ENCODE measurements around the gene IL17REL. TPM values are rescaled to one million over a fixed set of nuclear protein-coding genes. Genes with fewer than 3 reads are reported as not detected.

The IL17REL gene
- total and polyA plus RNA-seq, 2 of the 13 experiments (the other 11 are each of a cell fraction or from before 2014, with no cell fraction given), result not detected

DNA sequence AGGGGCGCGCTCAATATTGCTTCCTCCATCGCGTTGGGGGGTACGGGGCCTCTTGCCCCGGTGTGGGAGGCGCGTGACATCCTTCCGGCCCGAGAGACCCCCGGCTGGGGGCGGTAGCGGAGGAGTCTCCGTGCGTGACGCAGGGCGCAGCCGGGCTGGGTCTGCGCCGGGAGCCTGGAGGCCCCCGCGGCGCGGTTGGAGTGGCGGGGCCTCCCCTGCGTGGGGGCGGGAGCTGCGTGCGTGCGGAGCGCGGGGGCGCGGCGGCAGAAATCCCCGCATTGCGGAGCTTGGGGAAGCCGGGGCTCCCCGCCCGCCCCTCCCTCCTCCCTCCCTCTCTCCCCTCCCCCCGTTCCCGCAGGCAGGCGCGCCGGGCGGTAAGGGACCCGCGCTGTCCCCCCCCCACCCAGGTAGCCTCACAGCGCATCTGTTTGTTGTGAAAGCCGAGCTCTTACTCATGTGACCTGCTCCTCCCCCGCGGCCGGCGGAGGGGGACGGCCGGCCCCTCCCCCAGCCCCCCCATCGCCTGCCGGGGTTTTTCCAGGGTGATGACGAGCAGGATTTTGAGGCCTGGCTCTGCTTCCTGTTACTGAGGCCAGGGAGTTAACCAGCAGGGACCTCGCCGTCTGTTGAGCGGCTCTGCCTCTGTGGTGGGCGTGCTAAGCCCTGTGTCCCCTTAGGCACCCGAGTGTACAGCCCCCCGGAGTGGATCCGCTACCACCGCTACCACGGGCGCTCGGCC lies 50.4 kb downstream of the IL17REL start (continued):
- no peak for TF ChIP-seq MBD4 (IDR thresholded peaks at IDR 0.05; ENCODE audit: borderline replicate concordance, low read length)
- TF ChIP-seq, protein P1, sequence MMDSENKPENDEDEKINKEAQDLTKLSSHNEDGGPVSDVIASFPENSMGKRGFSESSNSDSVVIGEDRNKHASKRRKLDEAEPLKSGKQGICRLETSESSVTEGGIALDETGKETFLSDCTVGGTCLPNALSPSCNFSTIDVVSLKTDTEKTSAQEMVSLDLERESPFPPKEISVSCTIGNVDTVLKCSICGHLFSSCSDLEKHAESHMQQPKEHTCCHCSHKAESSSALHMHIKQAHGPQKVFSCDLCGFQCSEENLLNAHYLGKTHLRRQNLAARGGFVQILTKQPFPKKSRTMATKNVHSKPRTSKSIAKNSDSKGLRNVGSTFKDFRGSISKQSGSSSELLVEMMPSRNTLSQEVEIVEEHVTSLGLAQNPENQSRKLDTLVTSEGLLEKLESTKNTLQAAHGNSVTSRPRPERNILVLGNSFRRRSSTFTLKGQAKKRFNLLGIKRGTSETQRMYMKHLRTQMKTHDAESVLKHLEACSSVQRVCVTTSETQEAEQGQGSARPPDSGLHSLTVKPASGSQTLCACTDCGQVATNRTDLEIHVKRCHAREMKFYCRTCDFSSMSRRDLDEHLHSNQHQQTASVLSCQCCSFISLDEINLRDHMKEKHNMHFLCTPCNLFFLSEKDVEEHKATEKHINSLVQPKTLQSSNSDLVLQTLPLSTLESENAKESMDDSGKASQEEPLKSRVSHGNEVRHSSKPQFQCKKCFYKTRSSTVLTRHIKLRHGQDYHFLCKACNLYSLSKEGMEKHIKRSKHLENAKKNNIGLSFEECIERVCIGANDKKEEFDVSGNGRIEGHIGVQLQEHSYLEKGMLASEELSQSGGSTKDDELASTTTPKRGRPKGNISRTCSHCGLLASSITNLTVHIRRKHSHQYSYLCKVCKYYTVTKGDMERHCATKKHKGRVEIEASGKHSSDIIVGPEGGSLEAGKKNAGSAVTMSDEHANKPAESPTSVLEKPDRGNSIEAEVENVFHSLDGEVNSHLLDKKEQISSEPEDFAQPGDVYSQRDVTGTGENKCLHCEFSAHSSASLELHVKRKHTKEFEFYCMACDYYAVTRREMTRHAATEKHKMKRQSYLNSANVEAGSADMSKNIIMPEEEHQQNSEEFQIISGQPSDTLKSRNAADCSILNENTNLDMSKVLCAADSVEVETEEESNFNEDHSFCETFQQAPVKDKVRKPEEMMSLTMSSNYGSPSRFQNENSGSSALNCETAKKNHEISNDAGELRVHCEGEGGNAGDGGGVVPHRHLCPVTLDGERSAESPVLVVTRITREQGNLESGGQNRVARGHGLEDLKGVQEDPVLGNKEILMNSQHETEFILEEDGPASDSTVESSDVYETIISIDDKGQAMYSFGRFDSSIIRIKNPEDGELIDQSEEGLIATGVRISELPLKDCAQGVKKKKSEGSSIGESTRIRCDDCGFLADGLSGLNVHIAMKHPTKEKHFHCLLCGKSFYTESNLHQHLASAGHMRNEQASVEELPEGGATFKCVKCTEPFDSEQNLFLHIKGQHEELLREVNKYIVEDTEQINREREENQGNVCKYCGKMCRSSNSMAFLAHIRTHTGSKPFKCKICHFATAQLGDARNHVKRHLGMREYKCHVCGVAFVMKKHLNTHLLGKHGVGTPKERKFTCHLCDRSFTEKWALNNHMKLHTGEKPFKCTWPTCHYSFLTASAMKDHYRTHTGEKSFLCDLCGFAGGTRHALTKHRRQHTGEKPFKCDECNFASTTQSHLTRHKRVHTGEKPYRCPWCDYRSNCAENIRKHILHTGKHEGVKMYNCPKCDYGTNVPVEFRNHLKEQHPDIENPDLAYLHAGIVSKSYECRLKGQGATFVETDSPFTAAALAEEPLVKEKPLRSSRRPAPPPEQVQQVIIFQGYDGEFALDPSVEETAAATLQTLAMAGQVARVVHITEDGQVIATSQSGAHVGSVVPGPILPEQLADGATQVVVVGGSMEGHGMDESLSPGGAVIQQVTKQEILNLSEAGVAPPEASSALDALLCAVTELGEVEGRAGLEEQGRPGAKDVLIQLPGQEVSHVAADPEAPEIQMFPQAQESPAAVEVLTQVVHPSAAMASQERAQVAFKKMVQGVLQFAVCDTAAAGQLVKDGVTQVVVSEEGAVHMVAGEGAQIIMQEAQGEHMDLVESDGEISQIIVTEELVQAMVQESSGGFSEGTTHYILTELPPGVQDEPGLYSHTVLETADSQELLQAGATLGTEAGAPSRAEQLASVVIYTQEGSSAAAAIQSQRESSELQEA (CRISPR knock-in tag; IDR thresholded peaks at IDR 0.05; ENCODE audit: not compliant biosample characterization), result no peak
- no peak for TF ChIP-seq IKZF4 (CRISPR knock-in tag; IDR thresholded peaks at IDR 0.05; ENCODE audit: borderline replicate concordance, low read depth, not compliant biosample characterization)
- no peak for TF ChIP-seq ZNF256 (CRISPR knock-in tag; conservative IDR thresholded peaks at IDR 0.05)
- no peak for TF ChIP-seq TRAFD1 (CRISPR knock-in tag; IDR thresholded peaks at IDR 0.05; ENCODE audit: borderline replicate concordance)
- no peak for TF ChIP-seq PCBP2 (optimal IDR thresholded peaks at IDR 0.05; ENCODE audit: low read depth, low read length, poor library complexity, severe bottlenecking)
- TF ChIP-seq MTF1 (CRISPR knock-in tag; IDR thresholded peaks at IDR 0.05), result no peak
- TF ChIP-seq ZNF549 (CRISPR knock-in tag; IDR thresholded peaks at IDR 0.05), result no peak
- no peak for TF ChIP-seq BRD4 (CRISPR knock-in tag; IDR thresholded peaks at IDR 0.05)
- no peak for TF ChIP-seq ZBTB21 (CRISPR knock-in tag; IDR thresholded peaks at IDR 0.05)
- no peak for TF ChIP-seq MLX (CRISPR knock-in tag; IDR thresholded peaks at IDR 0.05)
- no peak for TF ChIP-seq GFI1 (CRISPR knock-in tag; IDR thresholded peaks at IDR 0.05; ENCODE audit: borderline replicate concordance)
- no peak for TF ChIP-seq ZNF550 (CRISPR knock-in tag; IDR thresholded peaks at IDR 0.05; ENCODE audit: borderline replicate concordance)
- no peak for TF ChIP-seq ZKSCAN8 (CRISPR knock-in tag; IDR thresholded peaks at IDR 0.05; ENCODE audit: borderline replicate concordance)
- no peak for TF ChIP-seq TGIF2 (CRISPR knock-in tag; IDR thresholded peaks at IDR 0.05)
- TF ChIP-seq, protein P2, sequence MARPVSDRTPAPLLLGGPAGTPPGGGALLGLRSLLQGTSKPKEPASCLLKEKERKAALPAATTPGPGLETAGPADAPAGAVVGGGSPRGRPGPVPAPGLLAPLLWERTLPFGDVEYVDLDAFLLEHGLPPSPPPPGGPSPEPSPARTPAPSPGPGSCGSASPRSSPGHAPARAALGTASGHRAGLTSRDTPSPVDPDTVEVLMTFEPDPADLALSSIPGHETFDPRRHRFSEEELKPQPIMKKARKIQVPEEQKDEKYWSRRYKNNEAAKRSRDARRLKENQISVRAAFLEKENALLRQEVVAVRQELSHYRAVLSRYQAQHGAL (CRISPR knock-in tag; IDR thresholded peaks at IDR 0.05; ENCODE audit: not compliant biosample characterization), result no peak
- no peak for TF ChIP-seq ZFP36 (IDR thresholded peaks at IDR 0.05; ENCODE audit: borderline replicate concordance, low read depth, low read length, partially characterized antibody)
- no peak for TF ChIP-seq ZNF260 (CRISPR knock-in tag; IDR thresholded peaks at IDR 0.05; ENCODE audit: borderline replicate concordance, low read depth)

Measured in HepG2 (cell line).